NCI-H2029 treated with DMSO at 0.1 percent for 48 hours (cell line): ENCODE data around the gene IGFBP4.
A peak's percentile ranks its signal among the peaks of the same experiment; 100 is the strongest.

Experiments used
- DNase-seq: peaks from one replicate; lab custom pipeline; 2025; lab: John Stamatoyannopoulos, UW

Gene IGFBP4

GRCh38 chr17:40490289-40490853 lies 47.1 kb downstream of the IGFBP4 start:
- no peak for DNase-seq

- no peak for DNase-seq
Measured at GRCh38 chr17:40490982-40491381, 47.7 kb downstream of the IGFBP4 start.

DNA sequence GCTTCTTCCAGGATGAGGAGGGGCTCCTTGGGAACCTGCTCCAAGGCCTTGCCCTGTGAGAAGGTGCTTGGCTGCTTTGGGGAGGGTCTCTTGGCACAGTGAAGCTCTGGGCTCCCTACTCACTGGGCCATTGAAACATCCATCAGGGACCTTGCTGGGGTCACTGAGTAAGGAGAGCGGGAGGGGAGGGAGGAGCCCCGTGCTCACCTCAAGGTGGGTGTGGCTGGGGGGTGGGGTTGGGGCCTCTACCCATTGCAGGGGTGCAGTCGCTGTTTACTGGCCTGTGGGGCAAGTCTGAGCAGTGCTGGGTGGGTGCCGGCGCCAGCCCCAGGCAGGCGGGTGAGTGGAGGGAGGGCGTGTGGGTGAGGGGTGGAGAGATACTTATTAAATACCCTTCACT lies 48.2 kb downstream of the IGFBP4 start:
- DNase-seq: no peak

GRCh38 chr17:40493697-40494096 lies 50.4 kb downstream of the IGFBP4 start:
- no peak for DNase-seq

- DNase-seq: no peak
Measured at GRCh38 chr17:40495140-40495539, 51.9 kb downstream of the IGFBP4 start.

GRCh38 chr17:40496170-40496569 lies 52.9 kb downstream of the IGFBP4 start:
- DNase-seq: no peak

DNA sequence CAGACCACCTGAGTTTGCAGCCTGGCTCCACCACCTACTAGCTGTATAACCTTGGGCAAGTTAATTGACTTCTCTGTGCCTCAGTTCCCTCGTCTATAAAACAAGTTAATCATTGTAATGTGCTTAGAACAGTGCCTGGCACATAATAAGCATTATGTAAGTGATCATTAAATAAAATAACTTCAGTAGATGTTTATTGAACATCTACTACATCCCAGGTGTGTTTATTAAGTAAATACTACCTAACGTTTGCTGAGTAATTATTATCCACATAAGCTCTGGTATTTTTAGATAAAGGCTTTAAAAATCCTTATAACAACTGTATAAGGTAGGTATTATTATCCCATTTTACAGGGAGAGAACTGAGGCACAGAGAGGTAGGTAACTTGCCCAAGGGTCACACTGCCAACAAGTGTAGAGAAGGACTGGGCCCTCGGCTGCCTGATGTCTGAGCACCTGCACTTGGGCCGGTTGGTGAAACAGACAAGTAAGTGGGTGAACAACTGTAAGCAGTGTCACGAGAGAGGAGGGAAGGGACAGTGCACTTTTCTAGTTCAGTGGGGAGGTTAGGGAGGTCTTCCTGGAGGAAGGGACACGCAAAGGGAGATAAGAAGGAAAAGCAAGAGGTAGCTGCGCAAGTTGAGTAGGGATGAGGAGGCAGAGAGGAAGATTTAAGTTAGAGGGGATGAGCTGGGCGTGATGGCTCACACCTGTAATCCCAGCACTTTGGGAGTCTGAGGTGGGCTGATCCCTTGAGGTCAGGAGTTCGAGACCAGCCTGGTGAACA lies 53.6 kb downstream of the IGFBP4 start:
- no peak for DNase-seq

DNA sequence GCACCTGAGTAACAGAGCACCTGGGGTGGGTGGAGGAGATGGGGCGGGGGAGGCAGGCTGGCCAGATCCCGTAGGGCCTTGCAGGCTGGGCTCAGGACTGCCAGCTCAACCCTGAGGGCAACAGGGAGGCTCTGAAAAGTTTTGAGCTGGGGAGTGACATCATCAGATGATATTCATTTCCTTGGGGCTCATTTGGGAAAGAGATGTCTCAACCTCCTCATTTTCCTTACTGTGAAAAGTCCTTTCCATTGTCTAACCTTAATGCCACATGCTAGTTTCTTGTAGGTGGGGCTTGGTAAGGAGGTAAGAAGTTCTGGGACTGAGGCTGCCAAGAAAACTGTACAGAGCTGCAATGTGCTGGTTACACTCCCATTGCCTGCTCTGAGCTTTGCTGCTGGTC lies 54.4 kb downstream of the IGFBP4 start:
- DNase-seq: no peak

- DNase-seq: peak; percentile 91
Measured at GRCh38 chr17:40498281-40499084, 55.2 kb downstream of the IGFBP4 start.

DNA sequence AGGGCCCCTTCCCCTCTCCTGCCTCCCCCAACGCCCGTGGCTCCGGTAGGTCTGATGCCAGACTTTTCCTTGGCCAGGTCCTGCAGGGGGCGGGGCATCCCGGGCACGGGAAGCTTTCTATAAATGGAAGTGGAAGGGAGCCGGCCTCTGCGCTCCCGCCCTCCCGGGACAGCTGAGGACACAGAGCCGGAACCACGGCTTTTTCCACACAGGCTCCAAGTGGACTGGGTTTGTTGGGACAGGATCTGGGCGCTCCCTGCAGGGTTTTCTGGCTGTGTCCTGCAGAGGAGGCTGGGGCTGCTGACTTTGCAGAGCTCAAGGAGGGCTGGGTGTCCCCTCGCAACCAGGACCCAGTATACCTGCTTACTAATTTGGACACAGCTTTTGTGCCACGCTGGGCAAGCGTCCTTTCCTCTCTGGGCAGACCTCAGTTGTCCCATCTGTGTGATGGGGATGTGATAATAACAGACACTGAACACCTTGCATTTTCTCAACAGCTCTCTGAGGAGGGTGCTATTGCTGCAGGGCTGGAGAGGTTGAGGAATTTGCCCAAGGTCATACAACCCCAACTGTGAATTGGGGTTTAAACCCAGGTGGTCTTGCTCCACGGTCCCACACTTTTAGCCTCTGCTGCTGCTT lies 56.4 kb downstream of the IGFBP4 start:
- peak; percentile 74 for DNase-seq

DNA sequence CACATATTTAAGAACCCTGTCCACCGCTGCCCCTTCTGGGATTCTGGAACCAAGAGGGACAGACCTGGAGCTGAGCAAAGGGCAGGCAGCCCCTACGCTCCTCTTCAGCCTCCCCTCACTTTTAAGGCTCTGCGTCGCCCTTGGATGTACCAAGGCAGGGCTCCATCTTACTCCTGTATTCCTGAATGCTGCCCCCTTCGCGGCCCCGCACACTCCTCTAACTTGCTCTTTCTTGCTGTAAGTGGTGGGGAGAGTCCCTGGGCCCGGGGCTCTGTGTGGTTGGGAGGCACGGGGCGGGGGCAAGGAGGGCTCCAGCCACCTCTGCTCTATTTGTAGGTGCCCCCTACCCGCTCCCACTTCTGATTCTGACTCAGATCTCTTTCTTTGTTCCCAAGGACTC lies 56.9 kb downstream of the IGFBP4 start:
- DNase-seq: no peak

DNA sequence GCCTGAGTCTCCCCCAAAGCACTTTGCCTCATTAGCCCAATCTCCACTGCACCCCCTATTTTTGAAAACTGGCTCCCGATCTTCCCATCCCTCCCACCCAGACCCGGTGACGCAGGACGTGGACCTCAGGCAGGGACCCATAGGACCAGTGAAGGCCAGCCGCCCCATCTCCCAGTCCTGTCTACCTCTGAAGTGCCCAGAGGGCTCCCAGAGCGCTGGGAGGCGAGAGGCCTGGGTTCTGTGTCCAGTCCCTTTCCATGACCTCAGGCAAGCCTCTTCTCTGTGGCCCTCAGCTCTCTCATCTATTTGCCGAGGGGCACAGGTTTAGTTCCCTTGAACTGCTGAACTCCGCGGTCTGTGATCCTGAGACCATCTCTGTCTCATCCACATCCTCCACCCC lies 57.5 kb downstream of the IGFBP4 start:
- DNase-seq: no peak

GRCh38 chr17:40501499-40501911 lies 58.3 kb downstream of the IGFBP4 start, which contains the start of gene TNS4:
Gene TNS4, minus strand, starts transcription at chr17:40501623. Its CDS starts 5,198 bp downstream, at chr17:40496425.
- DNase-seq: no peak

GRCh38 chr17:40502716-40503115 lies 59.5 kb downstream of the IGFBP4 start:
- no peak for DNase-seq

DNA sequence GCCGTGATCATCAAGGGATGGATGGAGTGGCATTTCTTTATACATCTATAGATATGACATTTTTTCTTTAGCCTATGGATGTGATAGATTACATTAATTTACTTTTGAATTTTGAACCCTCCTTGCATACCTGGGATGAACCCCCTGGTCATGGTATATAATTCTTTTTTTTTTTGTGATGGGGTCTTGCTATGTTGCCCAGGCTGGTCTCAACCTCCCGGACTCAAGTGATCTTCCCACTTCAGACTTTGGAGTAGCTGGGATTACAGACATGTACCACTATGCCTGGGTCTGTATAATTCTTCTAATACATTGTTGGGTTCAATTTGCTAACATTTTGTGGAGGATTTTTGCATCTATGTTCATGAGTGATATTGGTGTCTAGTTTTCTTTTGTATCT lies 59.9 kb downstream of the IGFBP4 start:
- no peak for DNase-seq

DNA sequence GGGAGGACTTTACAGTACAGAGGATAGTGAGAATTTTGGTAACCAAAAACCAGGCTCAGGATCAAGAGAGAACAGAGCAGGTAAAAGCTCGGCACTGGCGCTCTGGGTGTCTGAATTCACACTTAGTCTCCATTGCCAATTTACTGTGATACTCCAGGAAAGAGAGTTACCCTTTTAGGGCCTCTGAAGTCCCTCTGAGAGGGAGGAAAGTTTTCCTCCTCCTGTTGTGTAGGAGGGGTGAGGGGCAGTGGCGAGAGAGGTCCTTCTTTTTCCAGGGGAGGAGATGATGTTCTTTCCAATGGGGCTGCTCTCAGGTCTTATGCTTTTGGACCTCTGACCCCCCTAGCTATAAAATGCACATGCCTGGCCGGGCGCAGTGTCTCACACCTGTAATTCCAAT lies 63.5 kb downstream of the IGFBP4 start:
- DNase-seq: no peak
